Medulla oblongata (tissue), 1 donor: Measurements from ENCODE around the gene WDR19.
"Not testable (repeated sequence)": the region's sequence is repeated elsewhere in the genome, so short reads cannot be mapped to it uniquely, and the experiment has no call there.

Experiments
- DNase-seq: peaks from one replicate; pipeline ENCODE4 v3.0.0-alpha.2; 2015; ENCODE audit errors: extremely low spot score

Gene WDR19

DNA sequence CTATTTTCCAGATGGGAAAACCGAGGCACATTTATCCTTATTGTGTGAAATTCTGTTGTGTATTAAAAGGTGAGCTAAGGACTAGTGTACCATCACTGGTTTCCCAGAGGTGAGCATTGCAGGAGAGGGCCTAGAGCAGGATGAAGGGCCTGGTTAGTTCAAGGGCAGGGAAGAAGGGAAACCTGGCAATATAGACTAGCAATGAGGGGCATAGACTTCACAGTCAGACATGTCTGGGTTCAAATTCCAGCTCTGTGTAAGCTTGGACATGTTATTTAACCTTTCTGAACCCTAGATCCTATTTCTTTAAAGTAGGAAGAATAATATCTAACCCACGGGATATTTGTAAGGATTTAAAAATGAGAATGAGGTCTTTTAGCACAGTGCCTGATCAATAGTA lies 50.8 kb downstream of the WDR19 start:
- DNase-seq: no peak

GRCh38 chr4:39233783-39234182 lies 51.5 kb downstream of the WDR19 start:
- DNase-seq: no peak

DNA sequence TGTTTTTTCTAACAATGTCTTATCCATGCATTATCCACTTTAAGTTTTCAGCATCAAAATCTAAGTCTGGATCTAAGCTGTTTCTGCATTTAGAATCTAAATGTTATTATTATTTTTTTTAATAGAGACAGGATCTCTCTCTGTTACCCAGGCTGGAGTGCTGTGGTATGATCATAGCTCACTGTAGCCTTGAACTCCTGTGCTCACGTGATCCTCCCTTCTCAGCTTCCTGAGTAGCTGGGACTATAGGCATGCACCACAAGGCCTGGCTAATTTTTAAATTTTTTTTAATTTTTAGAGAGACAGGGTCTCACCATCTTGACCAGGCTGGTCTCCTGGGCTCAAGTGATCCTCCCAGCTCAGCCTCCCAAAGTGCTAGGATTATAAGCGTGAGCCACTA lies 52.7 kb downstream of the WDR19 start:
- no peak for DNase-seq

- no peak for DNase-seq
These were observed 53.4 kb downstream of the WDR19 start for GRCh38 chr4:39235696-39236095.

DNA sequence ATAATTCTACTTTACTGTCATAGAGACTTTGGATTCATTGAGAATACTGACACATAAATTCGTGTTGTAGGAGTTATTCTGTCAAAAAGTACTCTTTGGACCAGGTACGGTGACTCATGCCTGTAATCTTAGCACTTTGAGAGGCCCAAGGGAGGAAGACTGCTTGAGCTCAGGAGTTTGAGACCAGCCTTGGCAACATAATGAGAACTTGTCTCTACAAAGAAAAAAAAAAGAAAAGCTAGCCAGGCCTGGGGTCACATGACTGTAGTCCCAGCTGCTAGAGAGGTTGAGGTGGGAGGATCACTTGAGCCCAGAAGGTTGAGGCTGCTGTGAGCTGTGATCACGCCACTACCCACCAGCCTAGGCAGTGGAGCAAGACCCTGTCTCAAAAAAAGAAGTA lies 54.9 kb downstream of the WDR19 start:
- no peak for DNase-seq

DNA sequence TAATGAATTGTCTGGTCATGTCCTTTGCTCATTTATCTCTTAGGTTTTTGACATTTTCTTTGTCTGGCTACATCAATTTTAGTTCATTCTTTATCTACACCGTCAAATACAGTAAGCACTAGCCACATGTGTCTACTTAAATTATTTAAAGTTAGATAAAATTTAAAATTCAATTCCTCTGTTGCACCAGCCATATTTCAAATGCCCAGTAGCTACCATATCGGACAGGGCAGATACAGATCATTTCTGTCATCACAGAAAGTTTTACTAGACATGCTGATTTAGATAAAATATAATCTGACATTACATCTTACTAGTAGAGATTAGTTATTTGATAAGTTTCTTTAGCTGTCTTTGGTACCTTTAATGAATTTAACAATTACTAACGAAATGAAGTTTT lies 61.1 kb downstream of the WDR19 start:
- DNase-seq: no peak

GRCh38 chr4:39255266-39255665 lies 72.9 kb downstream of the WDR19 start:
- no peak for DNase-seq

DNA sequence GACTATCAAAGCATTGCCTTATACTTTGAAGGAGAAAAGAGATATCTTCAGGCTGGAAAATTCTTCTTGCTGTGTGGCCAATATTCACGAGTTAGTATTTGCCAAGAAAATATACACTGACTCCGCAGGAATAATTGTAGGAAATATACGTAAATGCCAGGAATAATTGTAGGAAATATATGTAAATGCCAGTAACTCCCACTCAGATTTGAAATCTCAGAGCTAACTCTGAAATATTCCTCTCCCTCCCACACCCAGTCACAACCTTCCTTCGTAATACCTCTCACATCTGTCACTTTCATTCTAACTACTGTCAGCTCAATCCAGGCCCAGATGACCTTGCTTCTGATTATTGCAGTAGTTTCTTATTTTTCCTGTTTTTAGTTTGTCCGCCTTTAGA lies 73.5 kb downstream of the WDR19 start:
- DNase-seq: no peak

GRCh38 chr4:39256436-39256835 lies 74.1 kb downstream of the WDR19 start:
- DNase-seq: no peak

- no peak for DNase-seq
These were observed 77.4 kb downstream of the WDR19 start for GRCh38 chr4:39259571-39260330.

DNA sequence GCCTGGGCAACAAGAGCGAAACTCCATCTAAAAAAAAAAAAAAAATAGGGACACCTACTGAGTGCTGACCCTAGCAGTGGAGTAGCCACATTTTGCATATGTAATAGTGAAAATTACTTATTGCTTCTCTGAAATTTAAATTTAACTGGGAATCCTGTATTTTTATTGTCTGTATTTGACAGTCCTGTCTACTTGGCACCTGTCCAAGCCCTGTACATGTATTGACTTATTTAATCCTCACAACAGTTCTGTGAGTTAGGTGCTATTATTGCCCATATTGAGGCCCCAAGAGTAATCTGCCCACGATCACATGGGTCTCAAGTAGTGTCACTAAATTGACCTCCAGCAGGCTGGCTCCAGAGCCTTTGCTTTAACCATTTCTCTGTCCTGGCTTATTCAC lies 81.6 kb downstream of the WDR19 start:
- DNase-seq: no peak

DNA sequence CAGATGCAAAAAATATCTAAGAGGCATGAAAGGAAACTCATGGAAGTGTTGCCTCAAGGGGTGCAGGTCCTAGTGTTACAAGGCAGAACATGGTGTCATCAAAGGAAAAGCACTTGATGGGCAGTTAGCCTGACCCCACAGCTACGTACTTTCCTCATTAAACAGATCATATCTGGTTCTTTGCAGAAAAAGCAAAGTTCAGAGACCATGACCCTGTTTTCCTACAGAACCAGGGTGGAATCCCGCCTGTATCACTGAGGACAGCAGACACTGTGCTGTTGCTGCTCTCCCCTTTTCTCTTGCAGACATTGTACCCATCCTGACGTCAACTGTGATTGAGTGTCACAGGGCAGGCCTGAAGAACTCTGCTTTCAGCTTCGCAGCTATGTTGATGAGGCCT lies 92.2 kb downstream of the WDR19 start:
- DNase-seq: no peak

- DNase-seq: not testable (repeated sequence)
These were observed 95.3 kb downstream of the WDR19 start for GRCh38 chr4:39277661-39278060.

GRCh38 chr4:39278476-39278875 lies 96.1 kb downstream of the WDR19 start:
- DNase-seq: no peak

DNA sequence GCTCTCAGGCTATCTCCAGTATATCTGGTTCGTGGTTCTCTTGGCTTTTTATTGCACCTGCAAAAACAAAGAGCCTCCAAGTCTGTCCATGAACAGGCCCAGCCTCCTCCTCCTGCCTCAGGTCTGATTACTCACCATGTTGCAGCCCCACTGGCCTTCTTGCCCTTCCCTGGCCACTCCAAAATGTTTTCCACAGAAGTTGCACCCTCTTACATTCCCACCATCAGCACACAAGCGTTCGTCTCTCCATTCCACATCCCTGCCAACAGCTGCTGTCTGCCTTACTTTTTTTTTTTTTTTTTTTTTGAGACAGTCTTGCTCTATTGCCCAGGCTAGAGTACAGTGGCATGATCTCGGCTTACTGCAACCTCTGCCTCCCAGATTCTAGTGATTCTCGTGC lies 97.1 kb downstream of the WDR19 start:
- DNase-seq: no peak

GRCh38 chr4:39280770-39281169 lies 98.4 kb downstream of the WDR19 start:
- no peak for DNase-seq

DNA sequence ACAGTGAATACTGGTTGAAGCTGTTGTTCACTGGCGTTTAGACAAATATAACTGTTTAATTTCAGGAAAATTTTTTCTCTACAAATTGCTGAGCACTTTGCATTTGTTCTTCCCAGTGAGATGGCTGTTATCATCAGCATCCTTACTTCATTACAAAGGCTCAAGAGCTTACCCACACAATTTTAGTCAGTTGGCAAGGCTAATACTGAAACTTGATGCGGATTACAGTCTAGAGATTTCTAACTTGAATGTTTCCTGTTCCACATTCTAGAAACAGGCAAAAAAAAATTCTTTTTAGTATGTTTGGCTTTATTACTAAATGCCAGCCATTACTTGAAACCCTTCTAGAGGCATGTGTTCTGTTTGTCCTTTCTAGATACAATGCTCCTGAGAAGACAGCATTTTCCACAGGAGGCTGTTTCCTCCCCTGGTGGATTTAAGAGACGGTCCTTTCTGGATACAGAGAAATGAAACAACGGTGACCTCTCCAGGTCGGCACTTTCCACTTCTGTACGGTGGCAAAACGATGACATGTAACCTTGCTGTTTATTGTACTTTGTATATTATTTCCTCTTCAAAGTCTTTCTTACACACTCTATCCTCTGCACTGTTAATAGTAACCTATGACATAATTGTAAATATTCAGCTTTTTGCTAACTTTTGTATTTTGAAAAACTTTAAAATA lies 102.9 kb downstream of the WDR19 start:
- no peak for DNase-seq

DNA sequence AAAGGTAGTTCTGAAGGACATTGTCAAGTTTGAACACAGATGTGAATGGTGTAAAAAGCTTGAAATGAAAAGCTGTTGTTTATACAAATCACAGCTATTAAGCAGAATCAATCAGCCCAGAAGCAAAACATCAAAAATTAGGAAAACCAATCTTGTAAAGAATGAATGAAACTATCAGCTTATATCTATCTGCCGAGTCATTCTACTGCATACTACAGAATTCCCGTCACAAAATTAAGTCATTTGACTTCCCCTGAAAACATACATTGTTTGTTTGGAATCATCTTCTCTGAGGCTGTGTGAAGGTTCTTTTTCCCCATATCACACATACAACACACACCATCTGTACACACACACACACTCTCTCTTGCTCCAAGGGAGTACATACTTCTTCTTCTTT lies 103.5 kb downstream of the WDR19 start:
- no peak for DNase-seq

- no peak for DNase-seq
These were observed 103.9 kb downstream of the WDR19 start for GRCh38 chr4:39286263-39286662.

GRCh38 chr4:39287223-39287622 lies 104.9 kb downstream of the WDR19 start:
- no peak for DNase-seq

DNA sequence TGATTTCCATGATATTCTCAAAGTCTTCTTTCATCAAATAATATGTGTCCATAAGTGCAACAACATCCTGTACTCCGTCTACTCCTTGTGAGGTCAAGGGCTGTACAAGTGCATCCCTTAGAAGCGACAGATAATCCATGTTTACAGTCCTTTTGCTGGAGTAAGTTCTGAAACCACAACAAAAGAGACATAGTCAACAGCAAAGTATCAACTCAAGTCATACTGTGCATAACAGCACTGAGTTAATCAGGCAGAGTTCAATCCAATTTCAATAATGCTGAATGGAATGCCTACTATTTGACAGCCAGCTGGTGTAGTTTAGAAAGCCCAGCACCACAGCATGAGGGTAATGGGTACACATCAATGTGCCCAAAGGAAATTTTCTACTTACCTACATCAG lies 109.4 kb downstream of the WDR19 start:
- DNase-seq: no peak

- DNase-seq: not testable (repeated sequence)
These were observed 110.1 kb downstream of the WDR19 start for GRCh38 chr4:39292433-39292832.

- no peak for DNase-seq
These were observed 113.5 kb downstream of the WDR19 start for GRCh38 chr4:39295784-39296183.

- no peak for DNase-seq
These were observed 120.6 kb downstream of the WDR19 start for GRCh38 chr4:39302901-39303300.
